ENCODE data around the gene WDPCP.

DNA sequence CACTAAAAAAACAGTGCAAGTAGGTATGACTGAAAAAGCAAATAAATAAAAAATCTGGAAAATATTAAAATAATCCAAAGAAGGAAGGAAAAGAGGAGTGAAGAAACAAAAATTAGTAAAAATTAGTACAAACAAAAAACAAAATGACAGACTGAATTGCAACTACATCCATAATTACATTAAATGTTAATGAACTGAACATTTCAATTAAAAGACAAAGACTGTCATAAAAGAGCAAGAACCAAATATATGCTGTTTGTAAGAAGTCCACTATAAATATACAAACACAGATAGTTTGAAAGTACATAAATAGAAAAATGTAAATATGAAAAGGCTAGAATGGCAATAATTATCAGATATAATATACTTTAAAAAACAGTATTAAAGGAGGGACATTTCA is 267.6 kb downstream of the WDPCP start:
- TF ChIP-seq EZH2 (IDR thresholded peaks at IDR 0.05) (no peak), POLR2AphosphoS5 (IDR thresholded peaks at IDR 0.05; ENCODE audit: borderline replicate concordance, low read depth, low read length) (no peak), FOXP2 (optimal IDR thresholded peaks at IDR 0.05; ENCODE audit: control extremely low read depth, extremely low read length, insufficient read depth) (no peak)

Measured in SK-N-MC (cell line).